Activated CD4-positive, alpha-beta memory T cell treated with anti-CD3 and anti-CD28 coated beads, Interleukin-2, amount 10 ng/mL, durations not matched to agents 7 days and 5 days (primary cell): ENCODE results near the gene SRSF12. TPM values are rescaled to one million over a fixed set of nuclear protein-coding genes. Genes with fewer than 3 reads are reported as not detected.
A peak's percentile ranks its signal among the peaks of the same experiment; 100 is the strongest.
"Not testable (repeated sequence)": the region's sequence is repeated elsewhere in the genome, so short reads cannot be mapped to it uniquely, and the experiment has no call there.

Experiments
- CTCF ChIA-PET: fragments of 350-600 bp; sonication (Branson Sonifier 250); formaldehyde crosslinking; loops from one replicate; lab custom pipeline; 2021; ENCODE audit warnings: antibody characterized with exemption, inconsistent platforms; lab: Charles Lee
- POLR2A ChIA-PET: fragments of 350-600 bp; sonication (Branson Sonifier 250); formaldehyde crosslinking; loops from one replicate; lab custom pipeline; 2021; ENCODE audit warnings: antibody characterized with exemption; lab: Charles Lee
- DNase-seq: peaks from one replicate; pipeline ENCODE4 v3.0.0-alpha.2; 2020
- H3K27ac Mint-ChIP-seq: one replicate; pipeline ENCODE4 v1.8.0; 2021; ENCODE audit warnings: mild to moderate bottlenecking, mixed read lengths
- H3K27me3 Mint-ChIP-seq: one replicate; pipeline ENCODE4 v1.8.0; 2021; ENCODE audit warnings: mixed read lengths
- H3K36me3 Mint-ChIP-seq: one replicate; pipeline ENCODE4 v1.8.0; 2021; ENCODE audit warnings: low read depth, mixed read lengths
- H3K4me1 Mint-ChIP-seq: one replicate; pipeline ENCODE4 v1.8.0; 2021; ENCODE audit warnings: mixed read lengths
- H3K4me3 Mint-ChIP-seq: one replicate; pipeline ENCODE4 v1.8.0; 2021; ENCODE audit warnings: mild to moderate bottlenecking, mixed read lengths
- H3K9me3 Mint-ChIP-seq: one replicate; pipeline ENCODE4 v1.8.0; 2021; ENCODE audit warnings: mixed read lengths
- total RNA-seq, 2 experiments: library from RNA; stranded (reverse); gene quantifications; one replicate each; pipeline ENCODE4 v1.2.3, GENCODE V29; 2021

Gene SRSF12
- total RNA-seq, 2 experiments from 2014 or later: not detected

- Mint-ChIP-seq H3K27me3 (peaks cover 34% of the 10 kb centered on the region), H3K4me1 (peaks cover 34% of the 10 kb centered on the region), H3K4me3 (no peak overlapping the region), H3K27ac (no peak overlapping the region), H3K9me3 (no peaks in the 10 kb centered on the region), H3K36me3 (peaks cover 10% of the 10 kb centered on the region)
- POLR2A ChIA-PET: interaction anchor here (1.2 to 8.8 kb wide), 6 partner anchors 25 to 207 kb away, joined by 3 to 178 read pairs (median 10); partner anchors contain the start of genes PNRC1, RNGTT and UBE2J1
- CTCF ChIA-PET: interaction anchor here (0.9 to 3.6 kb wide), 6 partner anchors 7 to 228 kb away, joined by 3 to 32 read pairs (median 5); partner anchors contain the start of gene PNRC1
- peak; percentile 29 for DNase-seq
Observed at GRCh38 chr6:89144354-89144906, 26.6 kb upstream of the SRSF12 start.

DNA sequence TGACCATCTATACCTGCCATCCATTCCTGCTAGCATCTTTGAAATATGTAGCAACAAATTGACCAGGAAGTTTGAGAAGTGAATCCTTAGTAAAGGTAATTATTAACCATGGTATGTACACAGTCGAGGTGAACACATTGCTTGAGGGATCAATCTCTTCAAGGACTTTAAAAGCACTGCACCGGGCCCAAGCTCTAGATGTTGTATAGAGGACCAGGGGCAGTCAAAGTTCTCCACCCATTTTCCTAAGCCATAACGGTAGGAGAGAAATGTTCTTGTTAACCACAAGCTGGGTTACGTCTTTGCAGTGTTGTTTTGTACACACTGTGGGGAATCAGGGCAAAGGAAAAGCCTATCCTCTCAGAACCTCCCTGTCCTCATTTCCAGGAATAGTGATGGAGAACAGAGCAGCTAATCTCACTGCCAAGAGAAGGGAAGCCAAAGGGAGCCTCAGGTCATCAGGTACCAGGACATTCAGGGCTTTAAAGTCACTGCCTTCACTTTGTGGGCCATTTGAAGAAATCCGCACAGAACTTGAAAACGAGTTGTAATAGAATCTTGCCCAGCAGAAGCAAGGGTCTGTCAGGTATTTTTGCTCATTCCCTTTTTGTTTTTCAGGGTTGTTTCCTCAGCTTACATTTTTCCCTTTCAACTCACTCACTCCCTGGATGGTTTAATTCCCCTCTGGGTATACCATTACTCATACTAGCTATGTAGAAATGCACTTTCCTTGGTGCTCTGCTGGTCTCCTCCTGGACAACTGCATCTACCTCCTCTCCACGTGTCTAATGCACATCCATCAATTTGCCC, 22.7 kb upstream of the SRSF12 start:
- Mint-ChIP-seq H3K27me3 (peaks cover 33% of the 10 kb centered on the region), H3K4me1 (peaks cover 20% of the 10 kb centered on the region), H3K9me3 (no peaks in the 10 kb centered on the region), H3K36me3 (no peaks in the 10 kb centered on the region), H3K27ac (no peak overlapping the region), H3K4me3 (no peak overlapping the region)
- DNase-seq: no peak
- ChIA-PET POLR2A (interaction anchor here (8.8 kb wide), 1 partner anchor 61 kb away, joined by 178 read pairs; the partner anchor contains the start of gene PNRC1), CTCF (no interaction called here)

DNA sequence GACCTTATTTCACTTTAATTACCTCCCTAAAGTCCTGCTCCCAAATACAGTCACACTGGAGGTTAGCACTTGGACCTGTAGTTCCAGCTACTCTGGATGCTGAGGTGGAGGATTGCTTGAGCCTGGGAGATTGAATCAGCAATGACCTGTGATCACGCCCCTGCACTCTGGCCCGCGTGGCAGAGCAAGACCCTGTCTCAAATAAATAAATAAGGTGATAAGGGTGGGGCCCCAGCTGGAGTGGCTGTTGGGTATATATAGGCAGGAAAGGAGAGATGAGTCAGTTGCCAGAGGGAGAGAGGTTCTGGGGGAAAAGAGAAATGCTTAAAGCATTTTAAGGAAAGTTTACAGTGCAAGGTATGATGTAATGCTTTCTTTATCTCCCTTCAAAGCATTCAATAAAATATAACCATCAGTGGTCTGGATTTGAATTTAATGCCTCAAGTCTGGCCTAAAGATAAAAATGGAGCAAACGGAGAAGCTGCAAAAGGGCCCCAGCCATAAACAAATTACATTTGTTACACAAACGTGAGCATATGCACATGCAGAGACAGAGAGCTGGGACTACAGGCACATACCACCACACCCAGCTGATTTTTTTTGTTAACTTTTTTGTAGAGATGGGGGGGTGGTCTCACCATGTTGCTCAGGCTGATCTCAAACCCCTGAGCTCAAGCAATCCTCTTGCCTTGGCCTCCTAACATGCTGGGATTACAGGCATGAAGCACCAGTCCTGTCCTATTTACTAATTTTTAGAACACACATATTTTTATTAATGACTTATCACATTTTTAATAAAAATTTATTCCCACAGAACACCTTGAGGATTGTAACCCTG, 21.9 kb upstream of the SRSF12 start:
- DNase-seq: no peak
- Mint-ChIP-seq H3K4me1 (peaks cover 13% of the 10 kb centered on the region), H3K4me3 (no peak overlapping the region), H3K9me3 (no peaks in the 10 kb centered on the region), H3K36me3 (no peaks in the 10 kb centered on the region), H3K27me3 (peaks cover 33% of the 10 kb centered on the region), H3K27ac (no peak overlapping the region)
- ChIA-PET CTCF (no interaction called here), POLR2A (interaction anchor here (0.7 to 8.8 kb wide), 3 partner anchors 21 to 60 kb away, joined by 3 to 178 read pairs (median 4); partner anchors contain the start of gene PNRC1)

DNA sequence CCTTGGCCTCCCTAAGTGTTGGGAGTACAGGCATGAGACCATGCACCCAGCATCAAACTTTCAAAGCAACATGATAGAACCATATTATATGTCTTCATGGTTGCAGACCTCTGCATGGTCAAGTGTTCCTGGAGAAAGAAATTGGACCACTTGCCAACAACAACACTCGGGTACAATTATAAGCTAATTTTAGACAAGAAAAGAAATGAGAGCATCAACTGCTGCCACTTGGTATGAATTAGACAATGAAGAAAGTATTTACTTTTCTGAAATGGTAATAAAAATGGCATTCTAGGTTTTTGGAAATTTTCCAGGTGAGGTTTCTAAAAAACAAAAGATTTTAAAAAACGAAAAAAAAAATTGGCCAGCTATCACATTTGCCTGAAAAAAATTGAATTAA, 20.3 kb upstream of the SRSF12 start:
- H3K4me1 Mint-ChIP-seq: no peaks in the 10 kb centered on the region
- no peak overlapping the region for H3K27ac Mint-ChIP-seq
- no peak overlapping the region for H3K4me3 Mint-ChIP-seq
- POLR2A ChIA-PET: interaction anchor here (0.7 to 1.5 kb wide), 2 partner anchors 8 to 34 kb away, joined by 4 to 5 read pairs; partner anchors contain the start of gene PM20D2
- no peaks in the 10 kb centered on the region for H3K9me3 Mint-ChIP-seq
- H3K36me3 Mint-ChIP-seq: no peaks in the 10 kb centered on the region
- H3K27me3 Mint-ChIP-seq: peaks cover 21% of the 10 kb centered on the region
- DNase-seq: no peak
- CTCF ChIA-PET: interaction anchor here (1.6 kb wide), 1 partner anchor 7 kb away, joined by 5 read pairs; the partner anchor contains the start of gene PM20D2

DNA sequence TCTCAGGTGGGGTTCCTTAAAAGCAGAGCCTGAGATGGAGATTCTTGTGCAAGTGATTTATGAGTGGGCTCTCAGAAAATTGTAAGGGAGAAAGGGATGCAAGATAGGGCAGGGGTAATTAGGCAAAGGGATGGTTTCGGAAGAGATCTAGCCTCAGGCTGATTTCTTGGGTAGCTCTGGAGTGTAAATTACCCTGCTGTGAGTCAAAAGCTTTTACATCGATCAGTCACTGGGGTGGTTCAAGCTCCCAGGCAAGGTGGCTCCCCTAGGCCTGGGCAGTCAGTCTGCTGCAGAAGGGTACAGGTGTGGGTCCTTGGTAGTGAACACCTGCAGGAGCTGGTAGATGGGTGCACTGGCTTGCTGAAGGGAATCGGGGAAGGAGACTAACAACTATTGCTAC, 16.9 kb upstream of the SRSF12 start:
- Mint-ChIP-seq H3K27me3 (peaks cover 4% of the 10 kb centered on the region), H3K9me3 (no peaks in the 10 kb centered on the region), H3K4me3 (no peak overlapping the region), H3K36me3 (no peaks in the 10 kb centered on the region), H3K4me1 (no peaks in the 10 kb centered on the region), H3K27ac (no peak overlapping the region)
- ChIA-PET POLR2A (interaction anchor here (0.8 to 0.9 kb wide), 2 partner anchors 50 to 52 kb away, joined by 3 read pairs; no protein-coding TSS in a partner anchor), CTCF (interaction anchor here (0.7 to 0.8 kb wide), 2 partner anchors 18 to 152 kb away, joined by 3 read pairs; no protein-coding TSS in a partner anchor)
- no peak for DNase-seq

GRCh38 chr6:89133981-89134380, 16.1 kb upstream of the SRSF12 start:
- no peak overlapping the region for H3K4me3 Mint-ChIP-seq
- H3K27ac Mint-ChIP-seq: no peak overlapping the region
- ChIA-PET POLR2A (interaction anchor here (0.8 kb wide), 1 partner anchor 50 kb away, joined by 3 read pairs; no protein-coding TSS in a partner anchor), CTCF (interaction anchor here (0.7 to 0.8 kb wide), 2 partner anchors 17 to 151 kb away, joined by 3 read pairs; no protein-coding TSS in a partner anchor)
- H3K36me3 Mint-ChIP-seq: no peaks in the 10 kb centered on the region
- H3K9me3 Mint-ChIP-seq: no peaks in the 10 kb centered on the region
- DNase-seq: no peak
- peaks cover 4% of the 10 kb centered on the region for H3K27me3 Mint-ChIP-seq
- H3K4me1 Mint-ChIP-seq: no peaks in the 10 kb centered on the region

DNA sequence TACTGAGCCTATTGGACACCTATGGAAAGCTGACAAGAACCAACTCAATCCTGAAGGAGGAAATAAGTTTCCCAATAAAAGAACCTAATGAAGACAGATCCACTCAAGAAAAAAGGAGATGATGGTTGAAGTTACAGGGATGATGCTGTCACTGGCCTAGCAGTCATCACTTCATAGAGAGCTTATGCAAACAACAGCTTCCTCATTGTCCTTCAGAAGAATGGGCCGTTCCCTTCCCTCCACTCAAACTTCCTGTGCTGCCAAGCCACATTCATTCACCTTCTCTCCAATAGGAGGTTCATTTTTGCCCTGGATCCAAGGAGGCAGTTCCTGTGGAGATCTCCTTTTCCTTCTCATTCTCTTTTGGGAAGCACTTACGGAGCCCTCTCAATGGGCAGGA, 14.2 kb upstream of the SRSF12 start:
- Mint-ChIP-seq H3K27me3 (peaks cover 8% of the 10 kb centered on the region), H3K4me3 (no peak overlapping the region), H3K9me3 (peaks cover 6% of the 10 kb centered on the region), H3K36me3 (peaks cover 3% of the 10 kb centered on the region), H3K4me1 (no peaks in the 10 kb centered on the region), H3K27ac (no peak overlapping the region)
- ChIA-PET POLR2A (no interaction called here), CTCF (no interaction called here)
- no peak for DNase-seq

GRCh38 chr6:89131599-89131998, 13.7 kb upstream of the SRSF12 start:
- Mint-ChIP-seq H3K4me3 (no peak overlapping the region), H3K36me3 (peaks cover 3% of the 10 kb centered on the region), H3K4me1 (no peaks in the 10 kb centered on the region), H3K27ac (no peak overlapping the region), H3K9me3 (peaks cover 6% of the 10 kb centered on the region), H3K27me3 (peaks cover 8% of the 10 kb centered on the region)
- POLR2A ChIA-PET: no interaction called here
- CTCF ChIA-PET: no interaction called here
- no peak for DNase-seq

GRCh38 chr6:89128256-89128671, 10.4 kb upstream of the SRSF12 start:
- DNase-seq, H3K36me3 Mint-ChIP-seq, POLR2A ChIA-PET, H3K4me1 Mint-ChIP-seq, H3K9me3 Mint-ChIP-seq, H3K27ac Mint-ChIP-seq, H3K4me3 Mint-ChIP-seq, H3K27me3 Mint-ChIP-seq: not testable (repeated sequence)
- CTCF ChIA-PET: interaction anchor here (1.1 kb wide), 1 partner anchor 12 kb away, joined by 4 read pairs; no protein-coding TSS in a partner anchor

- H3K4me1 Mint-ChIP-seq: no peaks in the 10 kb centered on the region
- peaks cover 22% of the 10 kb centered on the region for H3K27me3 Mint-ChIP-seq
- H3K27ac Mint-ChIP-seq: no peak overlapping the region
- ChIA-PET CTCF (interaction anchor here (1.2 to 1.9 kb wide), 3 partner anchors 139 to 310 kb away, joined by 3 to 7 read pairs (median 6); partner anchors contain the start of gene ANKRD6), POLR2A (interaction anchor here (1.1 kb wide), 1 partner anchor 24 kb away, joined by 5 read pairs; the partner anchor contains the start of gene PM20D2)
- H3K4me3 Mint-ChIP-seq: no peak overlapping the region
- H3K9me3 Mint-ChIP-seq: no peaks in the 10 kb centered on the region
- DNase-seq: no peak
- H3K36me3 Mint-ChIP-seq: no peaks in the 10 kb centered on the region
Observed at GRCh38 chr6:89122625-89123024, 4.8 kb upstream of the SRSF12 start.

GRCh38 chr6:89121934-89122333, 4.1 kb upstream of the SRSF12 start:
- CTCF ChIA-PET: no interaction called here
- Mint-ChIP-seq H3K4me1 (peaks cover 3% of the 10 kb centered on the region), H3K4me3 (no peak overlapping the region), H3K9me3 (no peaks in the 10 kb centered on the region), H3K27ac (no peak overlapping the region), H3K27me3 (peaks cover 26% of the 10 kb centered on the region), H3K36me3 (no peaks in the 10 kb centered on the region)
- POLR2A ChIA-PET: no interaction called here
- DNase-seq: no peak

DNA sequence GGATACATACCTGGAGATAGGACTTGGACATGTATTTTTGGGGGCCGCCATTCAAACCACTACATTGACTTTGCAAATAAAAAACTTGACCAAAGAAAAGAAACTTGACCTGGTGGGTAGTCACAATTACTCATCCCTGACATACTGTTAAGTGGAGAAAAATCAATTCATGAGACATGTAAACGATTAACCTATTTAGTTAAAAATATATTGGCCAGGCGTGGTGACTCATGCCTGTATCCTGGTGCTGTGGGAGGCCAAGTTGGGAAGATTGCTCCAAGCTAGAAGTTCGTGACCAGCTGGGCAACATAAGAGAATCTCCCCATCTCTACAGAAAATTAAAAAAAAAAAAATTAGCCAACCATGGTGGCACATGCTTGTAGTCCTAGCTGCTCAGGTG, 2.5 kb upstream of the SRSF12 start:
- no peaks in the 10 kb centered on the region for H3K36me3 Mint-ChIP-seq
- DNase-seq: no peak
- CTCF ChIA-PET: no interaction called here

More for the DNA sequence above, 2.5 kb upstream of the SRSF12 start:
- Mint-ChIP-seq H3K4me3 (no peak overlapping the region), H3K27me3 (peaks cover 37% of the 10 kb centered on the region), H3K4me1 (peaks cover 5% of the 10 kb centered on the region), H3K9me3 (no peaks in the 10 kb centered on the region), H3K27ac (no peak overlapping the region)
- POLR2A ChIA-PET: interaction anchor here (1.4 kb wide), 1 partner anchor 35 kb away, joined by 3 read pairs; no protein-coding TSS in a partner anchor
